SKM-1 treated with dmso at 0.1 percent for 144 hours (cell line): ENCODE results near the gene JAZF1.
A peak's percentile ranks its signal among the peaks of the same experiment; 100 is the strongest.

Experiments used
- DNase-seq: peaks from one replicate; lab custom pipeline; 2025; ENCODE audit not compliant: unreplicated experiment; lab: John Stamatoyannopoulos, UW

The JAZF1 gene

DNA sequence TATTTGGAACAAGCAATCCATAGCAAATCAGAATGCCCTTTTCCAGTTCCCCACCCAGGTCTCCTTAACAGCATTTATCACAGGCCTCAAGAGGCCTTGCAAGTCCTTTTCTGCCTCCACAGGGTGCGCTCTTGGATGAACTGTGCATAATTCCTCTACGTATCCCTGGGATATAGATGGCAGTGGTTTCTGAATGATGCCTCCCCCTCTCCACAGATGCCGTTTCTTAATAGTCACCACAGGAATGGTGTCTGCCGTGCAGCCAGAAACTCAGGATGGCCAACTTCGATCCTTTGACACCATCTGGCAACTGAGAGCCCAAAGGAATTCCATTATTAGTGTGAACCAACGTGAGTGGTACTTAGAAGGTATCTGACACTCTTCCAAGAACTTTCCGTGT lies 43.1 kb downstream of the JAZF1 start:
- DNase-seq, result no peak

DNA sequence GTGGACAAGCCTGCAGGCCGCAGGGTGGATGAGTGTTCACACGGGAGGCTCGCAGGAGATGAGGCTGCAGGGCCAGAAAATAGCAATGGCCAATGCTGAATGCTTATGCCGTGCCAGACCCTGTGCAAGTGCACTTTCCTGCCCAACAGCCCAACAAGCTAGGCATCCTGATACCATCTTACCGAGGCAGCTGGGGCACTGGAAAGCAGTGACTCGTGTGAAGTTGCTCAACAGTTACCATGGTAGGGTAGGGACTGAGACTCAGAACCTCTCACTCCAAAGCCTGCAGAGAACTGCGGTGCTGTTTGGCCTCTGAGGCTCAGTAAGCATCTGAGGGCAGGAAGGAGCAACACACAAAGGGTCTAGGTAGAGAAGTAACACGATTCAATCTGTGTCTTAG lies 43.7 kb downstream of the JAZF1 start:
- no peak for DNase-seq

DNA sequence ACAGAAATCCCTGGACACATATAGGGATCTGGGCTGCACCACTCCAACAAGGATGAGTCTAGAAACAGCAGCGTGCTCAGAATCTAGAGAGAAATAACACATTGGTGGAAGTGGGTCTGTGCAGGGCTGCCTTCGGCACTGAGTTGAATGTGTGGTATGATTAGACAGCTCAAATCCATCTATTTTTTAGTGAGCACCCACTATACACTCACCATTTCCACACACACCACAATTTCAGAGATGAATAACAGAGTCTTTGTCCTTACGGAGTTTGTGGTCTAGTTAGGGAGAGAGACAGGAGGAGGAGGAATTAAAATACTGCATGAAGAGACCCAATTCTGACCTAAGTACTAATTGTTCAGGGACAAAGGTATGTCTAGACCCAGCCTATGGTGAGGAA lies 44.2 kb downstream of the JAZF1 start:
- no peak for DNase-seq

DNA sequence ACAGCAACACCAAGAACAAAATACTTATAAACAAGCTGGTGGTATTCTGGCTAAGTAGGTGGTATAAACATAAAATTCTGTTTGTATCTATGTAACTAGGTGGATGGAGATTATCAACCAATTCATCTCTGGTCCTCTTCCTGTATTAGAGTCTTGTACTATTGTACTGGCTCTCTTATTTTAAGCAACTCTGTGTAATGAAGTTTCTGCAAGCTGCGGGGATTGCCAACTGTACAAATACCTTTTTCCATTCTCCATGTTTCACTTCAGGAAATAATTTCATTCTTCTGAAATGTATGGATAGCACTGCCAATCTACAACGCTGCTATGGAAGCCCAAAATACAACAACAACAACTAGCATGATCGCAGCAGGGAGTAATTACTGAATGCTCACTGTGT lies 44.8 kb downstream of the JAZF1 start:
- DNase-seq, result no peak

DNA sequence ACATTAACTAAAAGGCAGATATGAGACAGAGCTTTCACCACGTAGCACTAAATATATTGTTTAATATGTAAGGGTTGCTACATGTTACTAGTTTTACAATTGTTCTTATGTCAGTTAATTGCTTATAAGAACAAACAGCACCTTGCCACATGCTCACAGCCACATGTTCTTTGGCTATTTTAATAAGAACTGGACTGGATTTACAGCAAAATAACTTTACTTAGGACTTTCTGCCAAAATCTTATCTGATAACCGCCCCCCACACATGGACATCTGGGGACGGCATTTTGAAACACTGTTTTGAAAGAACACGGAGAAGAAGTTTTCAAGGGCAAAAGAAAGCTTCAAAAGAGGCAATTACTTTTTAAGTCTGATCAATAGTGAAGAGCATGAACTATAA lies 45.3 kb downstream of the JAZF1 start:
- no peak for DNase-seq

DNA sequence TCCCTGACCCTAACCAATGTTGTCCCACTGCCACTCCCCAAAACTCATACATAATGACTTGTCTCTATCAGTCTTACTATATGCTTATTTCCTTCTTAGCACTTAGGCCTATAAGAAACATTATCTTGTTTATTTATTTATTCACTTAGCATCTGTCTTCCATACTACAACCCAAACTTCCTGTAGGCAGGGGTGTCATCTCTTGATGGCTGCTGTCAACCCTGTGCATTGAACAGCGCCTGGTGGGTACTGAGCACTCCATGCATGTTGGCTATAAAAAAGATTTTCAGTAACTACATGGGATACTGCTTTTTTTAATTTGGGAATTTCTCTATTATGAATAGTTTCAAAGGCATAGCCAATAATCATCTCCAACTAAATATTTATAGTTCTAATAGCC lies 46.7 kb downstream of the JAZF1 start:
- no peak for DNase-seq

DNA sequence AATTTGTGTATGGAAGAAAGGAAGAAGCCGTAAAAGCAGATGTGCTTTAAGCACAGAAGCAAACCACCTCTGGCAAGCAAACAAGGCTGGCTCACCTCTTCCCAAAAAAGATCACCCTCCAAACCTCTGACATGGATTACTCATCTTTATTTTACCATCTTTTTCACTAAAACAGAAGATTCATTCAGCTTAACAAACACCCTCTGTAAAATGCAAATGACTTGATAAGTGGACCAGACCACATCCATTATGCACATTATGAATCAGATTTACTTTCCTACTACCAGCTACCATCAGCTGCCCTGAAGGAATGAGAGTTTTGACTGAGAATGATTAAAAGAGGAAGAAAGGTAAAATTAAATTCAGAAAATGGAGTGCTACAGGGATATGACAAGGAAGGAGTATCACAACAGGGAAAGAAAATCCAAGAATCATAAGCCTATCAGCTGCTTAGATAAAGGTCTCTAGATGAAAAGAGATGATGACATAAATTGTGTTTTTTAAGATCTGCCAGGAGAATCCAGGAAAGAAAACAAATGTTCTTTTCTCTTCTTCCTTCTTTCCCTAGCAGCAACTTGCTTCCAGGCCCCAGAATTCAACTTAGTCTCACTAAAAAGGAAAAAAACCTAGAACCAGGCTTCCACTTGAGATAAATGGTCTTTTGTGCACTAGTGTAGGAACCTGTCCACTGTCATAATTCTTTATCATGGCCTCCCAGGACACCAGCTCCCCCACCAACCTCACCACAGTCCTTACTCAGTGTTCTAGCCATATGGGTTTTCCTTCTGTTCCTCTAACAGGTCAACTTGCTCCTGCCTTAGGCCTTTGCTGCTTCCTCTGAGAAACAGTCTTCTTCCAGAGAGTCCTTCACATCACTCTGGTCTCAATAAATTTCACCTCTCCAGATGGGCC lies 47.4 kb downstream of the JAZF1 start:
- no peak for DNase-seq

DNA sequence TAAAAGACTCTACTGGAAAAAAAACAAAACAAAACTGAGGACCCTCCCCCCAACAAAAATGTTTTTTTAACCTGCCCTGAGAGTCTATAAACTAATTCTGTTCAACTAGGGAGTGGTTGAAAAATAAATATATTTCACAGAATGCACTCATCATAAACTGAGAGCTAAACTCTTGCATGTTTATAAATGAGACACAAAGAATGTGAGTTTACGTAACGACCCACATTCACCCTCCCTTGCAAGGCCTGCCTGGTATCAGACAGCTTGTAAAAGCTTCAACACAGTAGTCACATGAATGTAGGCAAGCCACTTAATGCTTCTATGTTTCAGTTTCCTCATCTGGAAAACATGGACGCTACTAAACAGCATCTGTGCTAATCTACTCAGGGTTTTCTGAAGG lies 50.3 kb downstream of the JAZF1 start:
- DNase-seq, result no peak

DNA sequence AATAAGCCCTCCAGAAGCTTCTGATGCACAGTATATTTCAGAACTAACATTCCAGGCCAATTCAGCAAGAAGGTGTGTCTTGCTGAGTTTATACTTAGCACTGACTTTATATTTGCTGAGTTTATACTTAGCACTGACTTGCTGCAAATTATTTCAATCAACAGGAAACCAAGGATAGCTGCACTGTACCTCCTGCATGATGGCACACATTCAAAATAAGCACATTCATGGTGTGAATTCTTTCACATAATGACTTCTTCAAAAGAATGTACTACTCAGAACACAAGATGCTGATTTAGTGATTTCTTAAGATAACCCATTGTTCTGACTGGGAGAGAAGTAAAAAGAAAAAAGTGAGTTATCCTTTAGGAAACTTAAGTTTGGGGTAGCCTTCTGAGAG lies 52.0 kb downstream of the JAZF1 start:
- no peak for DNase-seq

DNA sequence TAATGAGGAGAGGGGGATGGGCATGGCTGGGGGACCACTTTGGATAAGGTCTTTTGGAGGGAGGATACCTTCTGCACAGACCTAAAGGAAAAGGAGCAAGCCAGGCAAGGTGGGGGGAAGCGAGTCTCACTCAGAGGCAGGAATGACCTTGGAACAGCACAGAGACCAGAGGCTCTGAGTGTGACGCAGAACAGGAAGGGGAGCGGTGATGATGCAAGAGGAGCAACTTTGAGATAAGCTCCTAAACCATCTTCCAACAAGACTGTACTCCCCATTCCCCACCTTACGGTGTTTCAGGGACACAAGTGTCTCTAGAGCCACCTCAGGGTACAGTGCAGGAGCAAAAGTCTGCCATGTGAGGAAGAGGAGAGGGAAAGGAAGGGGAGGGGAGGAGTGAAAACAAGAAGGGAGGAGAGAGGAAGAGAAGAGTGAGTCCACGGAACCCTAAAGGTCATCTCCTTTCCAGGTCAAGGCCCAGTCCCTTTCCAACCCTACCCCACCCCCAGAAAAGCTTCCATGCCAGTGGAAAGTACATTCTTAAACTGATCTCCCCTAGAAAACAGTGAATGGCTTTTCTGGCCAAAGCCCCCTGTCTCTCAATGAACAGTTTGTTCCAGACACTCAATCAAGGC lies 54.1 kb downstream of the JAZF1 start:
- DNase-seq, result no peak

DNA sequence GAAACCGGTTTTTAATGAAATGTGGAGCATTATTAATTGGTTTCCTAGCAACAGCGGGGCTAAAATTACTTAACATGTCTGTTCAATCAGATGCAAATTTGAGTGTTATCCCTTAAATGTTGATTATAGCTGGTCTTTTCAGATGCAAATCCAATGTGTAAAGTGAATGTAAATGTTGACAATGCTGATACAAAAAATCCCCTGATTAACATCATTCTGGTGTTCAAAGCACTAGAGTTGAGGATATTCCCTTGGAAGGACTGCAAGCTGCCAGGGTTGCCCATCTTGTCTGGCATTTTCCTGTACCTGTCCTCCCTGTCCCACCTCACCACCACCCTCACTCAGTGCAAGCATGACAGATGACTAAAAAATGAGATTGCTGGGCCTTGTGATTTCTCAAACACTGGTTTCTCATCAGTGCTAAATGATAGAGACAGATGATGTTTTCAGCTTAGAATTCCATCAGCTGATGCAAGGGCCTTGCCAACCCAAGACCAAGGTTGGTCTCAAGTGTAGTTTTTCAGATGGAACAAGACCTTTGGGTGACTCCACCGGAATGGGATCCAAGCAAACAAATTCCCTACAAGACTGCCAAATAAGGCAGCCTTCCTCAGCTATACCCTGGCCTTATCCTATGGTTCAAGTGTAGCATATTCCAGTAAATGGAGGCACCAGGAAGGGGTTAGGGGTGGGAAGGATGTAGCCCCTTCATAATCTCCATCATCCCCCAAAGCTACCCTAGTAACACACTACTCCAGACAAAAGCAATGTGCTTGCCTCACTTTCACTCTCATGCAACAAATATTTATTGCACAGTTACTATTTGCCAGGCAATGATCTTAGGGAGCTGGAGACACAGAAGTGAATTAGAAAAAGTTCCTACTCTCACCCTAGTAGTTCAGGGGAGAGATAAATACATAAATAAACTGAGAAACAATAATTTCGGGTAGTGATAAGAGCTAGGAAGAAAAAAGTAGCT lies 54.9 kb downstream of the JAZF1 start:
- no peak for DNase-seq

DNA sequence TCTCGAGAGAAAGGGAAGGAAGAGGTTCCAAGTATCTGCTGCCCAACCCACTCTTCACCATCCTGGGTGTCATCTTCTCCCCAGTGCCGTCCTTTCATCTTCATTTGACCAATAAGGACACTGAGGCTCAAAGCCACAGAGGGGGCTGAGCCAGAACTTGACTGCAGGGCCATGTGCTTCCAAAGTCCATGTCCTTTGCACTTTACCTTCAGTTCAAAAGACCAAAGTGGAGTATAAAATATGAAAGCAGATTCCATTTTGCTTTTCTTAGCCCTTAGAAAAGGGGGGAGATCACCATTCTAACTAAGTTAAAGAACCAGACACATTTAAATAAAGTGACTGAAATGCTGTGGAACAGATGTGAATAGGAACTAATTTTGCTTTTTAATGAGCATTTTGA lies 56.2 kb downstream of the JAZF1 start:
- DNase-seq, result no peak

DNA sequence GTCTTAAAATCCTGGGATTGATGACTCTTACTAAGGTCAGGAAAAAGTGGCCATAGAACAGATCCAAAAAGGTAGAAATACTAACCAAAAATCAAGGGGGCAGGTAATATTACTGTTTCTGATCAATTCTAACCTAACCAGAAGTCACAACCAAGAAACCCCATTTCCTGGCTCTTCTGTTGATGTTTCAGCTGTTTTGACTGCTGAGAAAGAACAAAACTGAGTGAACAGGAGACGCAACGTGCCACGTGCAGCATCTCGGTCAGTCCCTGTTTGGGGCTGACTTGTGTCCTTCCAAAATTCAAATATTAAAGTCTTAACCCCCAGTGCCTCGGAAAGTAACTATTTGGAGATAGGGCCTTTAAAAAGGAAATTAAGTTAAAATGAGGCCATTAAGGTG lies 56.8 kb downstream of the JAZF1 start:
- DNase-seq, result no peak

DNA sequence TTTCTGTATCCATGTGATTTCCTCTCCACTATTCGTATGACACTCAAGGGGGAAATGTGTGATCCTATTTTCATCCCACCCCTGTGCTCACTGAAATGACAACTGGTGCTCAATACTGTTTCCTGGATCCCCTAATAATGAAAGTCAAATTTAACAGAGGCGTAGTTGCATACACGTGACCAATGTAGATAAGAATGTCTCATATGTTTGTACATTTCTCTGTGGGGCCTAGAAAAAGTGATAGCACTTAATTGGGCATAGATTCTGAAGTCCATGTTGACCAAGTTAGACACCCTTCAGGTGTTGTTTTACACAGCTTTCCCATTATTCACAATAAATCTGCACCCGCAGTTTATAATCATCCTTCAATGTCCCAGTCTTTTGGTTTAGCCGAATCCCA lies 59.1 kb downstream of the JAZF1 start:
- DNase-seq, result no peak

DNA sequence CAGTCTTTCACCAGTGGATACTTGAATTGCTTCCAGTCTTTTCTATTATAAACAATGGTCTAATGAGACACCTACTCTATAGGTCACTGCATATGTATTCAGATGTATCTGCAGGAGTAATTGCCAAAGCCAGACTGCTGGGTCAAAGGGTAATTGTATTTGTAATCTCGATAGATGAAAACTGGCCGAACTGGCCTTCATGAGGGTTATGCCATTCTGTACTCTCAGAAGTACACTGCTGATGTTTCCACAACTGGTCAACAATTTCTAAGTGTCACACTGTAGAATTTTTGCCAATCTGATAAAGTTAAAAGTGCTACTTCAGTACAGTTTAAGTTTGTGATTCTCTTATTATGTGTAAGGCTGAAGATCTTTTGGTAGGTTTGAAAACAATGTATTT lies 64.6 kb downstream of the JAZF1 start:
- no peak for DNase-seq

DNA sequence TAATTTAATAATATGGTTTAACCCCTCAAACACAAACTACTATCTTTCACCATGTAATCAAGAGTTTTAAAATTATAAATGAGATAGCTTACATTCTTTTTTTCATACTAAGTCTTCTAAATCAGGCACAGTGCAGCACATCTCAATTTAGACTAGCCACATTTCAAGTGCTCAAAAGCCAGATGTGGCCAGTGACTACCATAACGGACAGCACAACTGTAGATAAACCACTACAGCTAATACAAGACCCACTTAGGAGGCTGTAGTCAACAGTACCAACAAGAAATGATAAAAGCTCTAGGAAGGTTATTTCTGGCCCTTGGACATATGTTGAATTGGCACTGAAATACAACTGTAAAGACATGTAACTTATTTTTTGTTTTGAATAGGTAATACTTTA lies 65.3 kb downstream of the JAZF1 start:
- no peak for DNase-seq

DNA sequence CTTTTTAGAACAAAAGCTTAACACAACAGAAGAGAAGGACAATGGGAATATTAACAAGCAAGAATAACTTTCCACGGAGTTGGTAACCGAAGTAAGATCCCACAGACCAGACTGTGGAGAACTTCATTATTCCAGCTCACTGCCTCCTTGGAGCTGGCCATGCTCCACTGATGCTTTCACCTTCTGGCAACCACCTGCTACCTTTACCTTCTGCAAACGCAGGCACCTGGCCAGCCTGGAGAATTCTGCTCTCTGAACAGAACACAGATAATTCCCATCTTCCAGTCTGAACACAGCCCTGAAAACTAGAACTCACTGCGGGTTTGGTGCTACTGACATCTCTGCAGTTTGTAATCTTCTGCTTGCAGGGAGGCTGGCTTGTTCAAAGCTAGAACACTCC lies 66.5 kb downstream of the JAZF1 start:
- no peak for DNase-seq

DNA sequence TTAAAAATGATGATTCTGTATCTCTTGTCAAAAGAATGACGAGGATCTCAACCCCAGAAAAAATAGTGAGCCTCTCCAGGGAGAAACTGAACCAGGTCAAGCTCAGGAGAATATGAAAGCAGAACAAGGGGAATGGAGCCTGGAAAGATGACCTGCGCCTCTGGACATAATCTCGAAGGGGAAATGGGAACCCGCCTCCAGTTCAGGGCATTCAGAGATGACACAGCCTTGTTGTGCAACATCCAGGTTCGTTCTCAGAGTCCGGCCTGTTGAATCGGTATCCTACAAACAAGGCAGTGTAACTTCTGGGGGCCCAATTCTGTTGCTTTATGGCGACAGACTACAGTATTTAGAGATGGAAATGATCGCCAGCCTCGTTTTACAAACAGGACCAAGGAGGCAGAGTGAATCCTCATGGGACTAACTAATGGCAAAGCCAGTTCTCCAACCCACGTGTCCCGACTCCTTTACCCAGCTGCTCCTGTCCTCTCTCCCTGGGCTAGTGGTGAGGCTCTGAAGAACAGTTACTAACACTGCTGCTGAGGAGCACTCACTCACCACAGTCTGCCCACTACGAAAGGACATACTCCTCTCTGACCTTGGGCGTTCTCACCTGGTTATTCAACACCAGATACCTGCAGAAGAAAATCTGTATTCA lies 67.6 kb downstream of the JAZF1 start:
- peak; percentile 49 for DNase-seq

DNA sequence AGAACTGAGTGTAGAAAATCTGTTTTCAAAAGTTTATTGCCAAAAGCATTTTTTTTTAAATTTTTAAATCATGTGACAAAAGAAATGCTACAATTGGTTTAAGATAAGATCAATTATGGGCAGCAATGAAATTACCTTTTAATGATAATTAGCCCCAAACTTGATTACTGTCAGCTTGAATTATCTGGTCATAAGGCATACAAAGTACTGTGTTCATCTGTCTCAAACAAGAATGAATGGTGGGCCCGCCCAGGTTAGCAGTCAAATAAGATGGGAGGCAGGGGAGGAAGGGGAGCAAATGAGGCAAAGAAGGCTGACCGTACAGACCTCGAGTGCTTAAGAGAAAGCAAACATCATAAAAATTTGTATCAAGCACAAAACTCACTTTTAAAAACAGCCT lies 68.1 kb downstream of the JAZF1 start:
- DNase-seq, result no peak

DNA sequence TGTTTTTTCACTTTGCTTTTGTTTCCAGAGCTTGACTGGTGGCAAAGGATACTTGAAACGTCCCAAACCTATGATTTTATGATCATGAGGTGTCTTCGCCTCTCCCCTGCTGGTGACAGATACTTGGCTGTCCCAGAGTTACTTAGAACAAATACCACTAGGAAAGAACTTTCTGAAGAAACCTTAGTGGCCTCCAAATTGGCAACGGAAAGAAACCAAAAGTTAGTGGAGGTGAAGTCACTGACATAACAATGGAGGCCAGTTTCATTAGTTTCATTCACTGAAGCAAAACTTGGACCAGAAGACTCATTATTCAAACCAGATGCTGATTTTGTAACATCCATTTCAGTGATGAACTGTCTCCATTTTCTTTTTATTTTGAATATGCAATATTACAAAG lies 68.6 kb downstream of the JAZF1 start:
- no peak for DNase-seq

DNA sequence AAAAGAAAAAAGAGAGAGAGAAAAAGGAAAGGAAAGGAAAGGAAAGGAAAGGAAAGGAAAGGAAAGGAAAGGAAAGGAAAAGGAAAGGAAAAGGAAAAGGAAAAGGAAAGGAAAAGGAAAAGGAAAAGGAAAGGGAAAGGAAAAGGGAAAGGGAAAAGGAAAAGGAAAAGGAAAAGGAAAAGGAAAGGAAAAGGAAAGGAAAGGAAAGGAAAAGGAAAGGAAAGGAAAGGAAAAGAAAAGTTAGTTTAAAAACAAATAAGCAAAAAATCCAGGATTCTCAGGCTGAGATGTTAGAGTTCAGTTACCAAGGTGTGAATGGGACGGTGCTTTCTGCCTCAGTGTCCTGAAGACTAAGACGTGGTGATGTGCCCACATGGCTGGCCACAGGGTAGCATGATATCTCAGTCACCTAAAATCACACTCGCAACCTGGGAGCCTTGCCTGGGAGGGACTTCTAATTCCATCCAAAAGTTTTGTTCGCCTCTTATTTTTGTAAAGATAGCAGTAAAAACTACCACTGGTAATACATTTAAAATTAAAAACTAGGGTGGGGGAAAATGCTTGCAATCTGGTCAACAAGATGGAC lies 70.1 kb downstream of the JAZF1 start:
- DNase-seq, result no peak
